ENCODE data around the gene HSD11B1L.
A peak's percentile ranks its signal among the peaks of the same experiment; 100 is the strongest.

HSD11B1L gene

DNA sequence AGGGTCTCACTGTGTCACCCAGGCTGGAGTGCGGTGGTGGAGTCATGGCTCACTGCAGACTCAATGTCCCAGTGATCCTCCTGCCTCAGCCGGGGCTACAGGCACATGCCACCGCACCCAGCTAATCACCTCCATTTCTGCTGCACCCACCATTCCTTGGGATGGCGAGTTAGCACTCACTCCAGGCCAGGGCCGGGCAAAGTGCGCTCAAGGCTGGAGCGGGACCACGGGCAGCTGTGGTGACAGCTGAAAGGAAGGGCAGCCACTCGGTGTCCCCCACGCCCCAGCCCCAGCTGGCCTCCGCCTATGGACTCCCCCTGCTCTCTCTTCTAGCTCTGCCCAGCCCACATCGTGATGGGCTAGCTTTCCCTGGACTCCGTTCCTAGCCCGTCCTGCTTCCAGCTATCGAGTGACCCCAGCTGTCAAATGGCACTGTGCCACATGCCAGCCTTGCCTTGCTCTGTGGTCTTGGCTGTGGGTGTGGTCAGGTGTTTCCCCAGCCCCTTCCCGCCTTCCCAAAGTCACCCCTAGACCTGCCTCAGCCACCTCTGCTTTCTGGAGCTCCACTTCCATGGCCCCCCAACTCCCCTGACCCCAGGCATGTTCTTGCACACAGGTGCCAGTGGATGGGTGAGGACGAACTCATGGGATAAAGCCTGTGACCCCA is 4.6 kb upstream of the HSD11B1L start:
- H3K4me2 ChIP-seq (ENCODE audit: low read length, poor library complexity, severe bottlenecking), result no peak overlapping the region
- no peaks in the 10 kb centered on the region for H3K9me3 ChIP-seq (ENCODE audit: control insufficient read depth, low read length)
- no peak overlapping the region for H2BK5ac ChIP-seq (ENCODE audit: low read depth, low read length, poor library complexity, severe bottlenecking)
- H3K27ac ChIP-seq (ENCODE audit: low read length, poor library complexity, severe bottlenecking), result no peak overlapping the region
- H4K91ac ChIP-seq (ENCODE audit: low read length), result peak overlapping the region; percentile 78
- H3K23ac ChIP-seq (ENCODE audit: low read length in 2 of 2), result no peak overlapping the region
- no peak overlapping the region for H2BK15ac ChIP-seq (ENCODE audit: low read depth, poor library complexity, severe bottlenecking)
- no peak overlapping the region for H2BK120ac ChIP-seq (ENCODE audit: low read depth, low read length)
- no peak overlapping the region for H2AK5ac ChIP-seq (ENCODE audit: low read length, severe bottlenecking)
- peaks cover 13% of the 10 kb centered on the region for H3K4me1 ChIP-seq (ENCODE audit: control insufficient read depth, insufficient read depth, low read depth, low read length)
- no peak overlapping the region for H3K18ac ChIP-seq (ENCODE audit: low read depth in 1 of 2, low read length in 2 of 2)
- no peak for DNase-seq
- peaks cover 19% of the 10 kb centered on the region for H3K79me1 ChIP-seq (replicated peaks; ENCODE audit: low read length, poor library complexity, severe bottlenecking)
- peaks cover 14 to 39% of the 10 kb centered on the region in 2 experiments for H3K36me3 ChIP-seq (ENCODE audit: control insufficient read depth in 1 of 2, insufficient read depth in 2 of 2, low read depth in 1 of 2, low read length in 2 of 2)
- WGBS, result 94% methylated on average over 15 of the region's 17 CpGs
- H4K8ac ChIP-seq (ENCODE audit: low read length), result no peak overlapping the region
- no peak overlapping the region for H3K4ac ChIP-seq (ENCODE audit: low read depth in 1 of 2, low read length in 2 of 2)
- H2AFZ ChIP-seq (ENCODE audit: low read depth, low read length), result no peak overlapping the region
- no peak overlapping the region for H3K4me3 ChIP-seq (ENCODE audit: insufficient read depth in 1 of 2, low read depth in 1 of 2, low read length in 2 of 2)
- H3K14ac ChIP-seq (ENCODE audit: low read length in 2 of 2), result no peak overlapping the region
- H2BK12ac ChIP-seq (ENCODE audit: low read length in 2 of 2), result peak overlapping the region in 1 of 2 experiments; percentile 21
- no peaks in the 10 kb centered on the region for H3K27me3 ChIP-seq (ENCODE audit: control insufficient read depth in 1 of 2, insufficient read depth in 1 of 2, low read length in 2 of 2)
- no peak overlapping the region for H3K9ac ChIP-seq (ENCODE audit: low read length)

DNA sequence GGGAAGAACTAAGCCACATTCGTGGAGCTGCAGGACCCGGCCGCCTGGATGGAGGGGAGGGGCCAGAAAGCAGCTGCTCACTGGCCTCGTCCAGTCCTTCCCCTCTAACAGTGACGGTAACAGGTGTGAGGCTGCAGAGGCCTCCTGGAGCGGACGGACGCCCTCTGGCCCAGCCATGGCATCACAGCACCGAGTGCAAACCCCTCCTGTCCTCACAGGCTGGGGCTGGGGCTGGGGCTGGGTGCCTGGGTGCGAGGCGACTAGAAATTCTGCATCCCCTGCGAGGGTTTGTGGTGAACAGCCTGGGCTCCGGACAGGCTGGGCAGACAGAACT is 4.1 kb upstream of the HSD11B1L start:
- Histone ChIP-seq H3K4me1 (ENCODE audit: control insufficient read depth, insufficient read depth, low read depth, low read length) (peaks cover 18% of the 10 kb centered on the region), H4K8ac (ENCODE audit: low read length) (no peak overlapping the region), H3K23ac (ENCODE audit: low read length in 2 of 2) (no peak overlapping the region), H3K27me3 (ENCODE audit: control insufficient read depth in 1 of 2, insufficient read depth in 1 of 2, low read length in 2 of 2) (no peaks in the 10 kb centered on the region), H2AFZ (ENCODE audit: low read depth, low read length) (no peak overlapping the region), H3K79me1 (replicated peaks; ENCODE audit: low read length, poor library complexity, severe bottlenecking) (peaks cover 20% of the 10 kb centered on the region), H3K4me3 (ENCODE audit: insufficient read depth in 1 of 2, low read depth in 1 of 2, low read length in 2 of 2) (no peak overlapping the region), H4K91ac (ENCODE audit: low read length) (no peak overlapping the region), H2AK5ac (ENCODE audit: low read length, severe bottlenecking) (no peak overlapping the region), H3K18ac (ENCODE audit: low read depth in 1 of 2, low read length in 2 of 2) (no peak overlapping the region), H3K36me3 (ENCODE audit: control insufficient read depth in 1 of 2, insufficient read depth in 2 of 2, low read depth in 1 of 2, low read length in 2 of 2) (peaks cover 9 to 34% of the 10 kb centered on the region in 2 experiments), H3K9ac (ENCODE audit: low read length) (no peak overlapping the region), H3K27ac (ENCODE audit: low read length, poor library complexity, severe bottlenecking) (no peak overlapping the region), H2BK5ac (ENCODE audit: low read depth, low read length, poor library complexity, severe bottlenecking) (no peak overlapping the region), H3K4me2 (ENCODE audit: low read length, poor library complexity, severe bottlenecking) (no peak overlapping the region), H2BK12ac (ENCODE audit: low read length in 2 of 2) (no peak overlapping the region), H3K14ac (ENCODE audit: low read length in 2 of 2) (no peak overlapping the region), H2BK15ac (ENCODE audit: low read depth, poor library complexity, severe bottlenecking) (no peak overlapping the region), H2BK120ac (ENCODE audit: low read depth, low read length) (no peak overlapping the region), H3K4ac (ENCODE audit: low read depth in 1 of 2, low read length in 2 of 2) (no peak overlapping the region), H3K9me3 (ENCODE audit: control insufficient read depth, low read length) (no peaks in the 10 kb centered on the region)
- no peak for DNase-seq
- WGBS, result 92% methylated on average over 13 of the region's 13 CpGs

DNA sequence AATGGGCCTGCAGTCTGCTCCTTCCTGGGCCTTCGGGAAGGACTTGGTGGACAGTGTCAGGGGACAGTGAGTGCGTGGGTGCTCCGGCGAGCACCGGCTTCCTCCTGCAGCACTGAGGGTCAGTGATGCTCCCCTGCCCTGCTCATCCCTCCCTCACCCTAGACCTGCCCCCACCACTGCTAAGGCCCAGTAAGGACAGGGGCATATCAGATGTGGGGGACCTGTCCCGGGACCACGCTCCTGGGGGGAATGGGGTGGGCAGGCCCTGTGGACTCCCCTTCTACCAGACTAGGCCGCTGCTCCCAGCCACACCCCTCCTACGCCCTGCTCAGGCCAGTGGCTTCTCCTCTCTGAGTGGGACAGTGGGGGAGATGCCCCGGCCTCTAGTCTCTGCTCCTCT is 3.7 kb upstream of the HSD11B1L start:
- H2AK5ac ChIP-seq (ENCODE audit: low read length, severe bottlenecking), result no peak overlapping the region
- no peaks in the 10 kb centered on the region for H3K27me3 ChIP-seq (ENCODE audit: control insufficient read depth in 1 of 2, insufficient read depth in 1 of 2, low read length in 2 of 2)
- H3K23ac ChIP-seq (ENCODE audit: low read length in 2 of 2), result no peak overlapping the region
- H2BK15ac ChIP-seq (ENCODE audit: low read depth, poor library complexity, severe bottlenecking), result no peak overlapping the region
- H3K4me1 ChIP-seq (ENCODE audit: control insufficient read depth, insufficient read depth, low read depth, low read length), result peaks cover 21% of the 10 kb centered on the region
- no peak overlapping the region for H2BK12ac ChIP-seq (ENCODE audit: low read length in 2 of 2)
- H3K27ac ChIP-seq (ENCODE audit: low read length, poor library complexity, severe bottlenecking), result no peak overlapping the region
- no peak overlapping the region for H2BK120ac ChIP-seq (ENCODE audit: low read depth, low read length)
- H4K91ac ChIP-seq (ENCODE audit: low read length), result no peak overlapping the region
- WGBS, result 92% methylated on average over 9 of the region's 10 CpGs
- no peak overlapping the region for H2BK5ac ChIP-seq (ENCODE audit: low read depth, low read length, poor library complexity, severe bottlenecking)
- no peak overlapping the region for H2AFZ ChIP-seq (ENCODE audit: low read depth, low read length)
- H3K18ac ChIP-seq (ENCODE audit: low read depth in 1 of 2, low read length in 2 of 2), result no peak overlapping the region
- H3K36me3 ChIP-seq (ENCODE audit: control insufficient read depth in 1 of 2, insufficient read depth in 2 of 2, low read depth in 1 of 2, low read length in 2 of 2), result peaks cover 5 to 30% of the 10 kb centered on the region in 2 experiments
- no peaks in the 10 kb centered on the region for H3K9me3 ChIP-seq (ENCODE audit: control insufficient read depth, low read length)
- no peak overlapping the region for H4K8ac ChIP-seq (ENCODE audit: low read length)
- DNase-seq, result no peak
- no peak overlapping the region for H3K4me3 ChIP-seq (ENCODE audit: insufficient read depth in 1 of 2, low read depth in 1 of 2, low read length in 2 of 2)
- H3K4me2 ChIP-seq (ENCODE audit: low read length, poor library complexity, severe bottlenecking), result no peak overlapping the region
- H3K9ac ChIP-seq (ENCODE audit: low read length), result no peak overlapping the region
- no peak overlapping the region for H3K4ac ChIP-seq (ENCODE audit: low read depth in 1 of 2, low read length in 2 of 2)
- H3K79me1 ChIP-seq (replicated peaks; ENCODE audit: low read length, poor library complexity, severe bottlenecking), result peaks cover 24% of the 10 kb centered on the region
- H3K14ac ChIP-seq (ENCODE audit: low read length in 2 of 2), result no peak overlapping the region

DNA sequence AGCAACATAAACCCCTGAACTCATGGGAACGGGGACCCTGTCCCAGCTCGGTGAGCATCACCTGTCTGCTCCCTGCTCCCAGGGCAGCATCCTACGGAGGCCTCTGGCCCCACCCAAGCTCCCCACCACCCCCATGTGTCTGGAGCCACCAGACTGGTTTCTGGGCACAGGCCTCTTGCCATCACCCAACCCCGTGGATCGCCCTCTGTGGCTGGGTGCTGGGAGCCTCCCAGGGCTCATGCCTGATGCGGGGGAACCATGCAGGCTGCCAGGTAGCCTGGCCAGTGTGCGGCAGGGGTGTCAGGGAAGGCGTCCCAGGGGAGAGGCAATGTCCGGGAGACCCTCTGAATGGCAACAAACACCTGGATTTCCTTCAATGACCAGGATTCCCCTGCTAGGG is 3.2 kb upstream of the HSD11B1L start:
- no peak overlapping the region for H3K18ac ChIP-seq (ENCODE audit: low read depth in 1 of 2, low read length in 2 of 2)
- no peak overlapping the region for H2AK5ac ChIP-seq (ENCODE audit: low read length, severe bottlenecking)
- H3K23ac ChIP-seq (ENCODE audit: low read length in 2 of 2), result no peak overlapping the region
- H3K4ac ChIP-seq (ENCODE audit: low read depth in 1 of 2, low read length in 2 of 2), result no peak overlapping the region
- no peak overlapping the region for H4K91ac ChIP-seq (ENCODE audit: low read length)
- no peak overlapping the region for H2BK12ac ChIP-seq (ENCODE audit: low read length in 2 of 2)
- no peaks in the 10 kb centered on the region for H3K27me3 ChIP-seq (ENCODE audit: control insufficient read depth in 1 of 2, insufficient read depth in 1 of 2, low read length in 2 of 2)
- H3K9ac ChIP-seq (ENCODE audit: low read length), result no peak overlapping the region
- H2BK15ac ChIP-seq (ENCODE audit: low read depth, poor library complexity, severe bottlenecking), result no peak overlapping the region
- no peak overlapping the region for H4K8ac ChIP-seq (ENCODE audit: low read length)
- H2AFZ ChIP-seq (ENCODE audit: low read depth, low read length), result no peak overlapping the region
- H3K4me2 ChIP-seq (ENCODE audit: low read length, poor library complexity, severe bottlenecking), result no peak overlapping the region
- H2BK120ac ChIP-seq (ENCODE audit: low read depth, low read length), result no peak overlapping the region
- no peaks in the 10 kb centered on the region for H3K9me3 ChIP-seq (ENCODE audit: control insufficient read depth, low read length)
- H3K36me3 ChIP-seq (ENCODE audit: control insufficient read depth in 1 of 2, insufficient read depth in 2 of 2, low read depth in 1 of 2, low read length in 2 of 2), result peaks cover 5 to 29% of the 10 kb centered on the region in 2 experiments
- DNase-seq, result no peak
- no peak overlapping the region for H2BK5ac ChIP-seq (ENCODE audit: low read depth, low read length, poor library complexity, severe bottlenecking)
- 95% methylated on average over 9 of the region's 9 CpGs for WGBS
- H3K4me3 ChIP-seq (ENCODE audit: insufficient read depth in 1 of 2, low read depth in 1 of 2, low read length in 2 of 2), result peak overlapping the region in 1 of 2 experiments; percentile 4
- peaks cover 29% of the 10 kb centered on the region for H3K79me1 ChIP-seq (replicated peaks; ENCODE audit: low read length, poor library complexity, severe bottlenecking)
- peaks cover 23% of the 10 kb centered on the region for H3K4me1 ChIP-seq (ENCODE audit: control insufficient read depth, insufficient read depth, low read depth, low read length)
- no peak overlapping the region for H3K27ac ChIP-seq (ENCODE audit: low read length, poor library complexity, severe bottlenecking)
- no peak overlapping the region for H3K14ac ChIP-seq (ENCODE audit: low read length in 2 of 2)
